ENCODE data around the gene CD6.

DNA sequence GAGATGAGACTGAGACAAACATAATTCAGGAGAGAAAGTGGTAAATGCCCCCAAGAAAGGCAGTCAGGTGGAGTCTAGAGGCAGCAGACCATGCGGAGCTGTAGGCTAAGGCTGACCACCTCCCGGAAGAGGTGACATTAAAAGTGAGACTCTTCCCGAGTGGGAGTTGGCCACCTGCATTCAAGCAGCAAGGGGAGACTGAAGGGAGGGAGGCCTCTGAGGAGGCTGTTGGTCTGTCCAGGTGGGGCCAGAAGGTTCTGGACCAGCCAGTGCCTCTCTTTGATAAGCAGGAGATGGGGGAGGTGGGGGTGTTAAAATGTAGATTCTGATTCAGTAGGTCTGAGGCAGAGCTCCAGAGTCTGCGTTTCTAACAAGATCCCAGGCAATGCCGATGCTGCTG, 37.5 kb downstream of the CD6 start:
- TF ChIP-seq, protein P1, sequence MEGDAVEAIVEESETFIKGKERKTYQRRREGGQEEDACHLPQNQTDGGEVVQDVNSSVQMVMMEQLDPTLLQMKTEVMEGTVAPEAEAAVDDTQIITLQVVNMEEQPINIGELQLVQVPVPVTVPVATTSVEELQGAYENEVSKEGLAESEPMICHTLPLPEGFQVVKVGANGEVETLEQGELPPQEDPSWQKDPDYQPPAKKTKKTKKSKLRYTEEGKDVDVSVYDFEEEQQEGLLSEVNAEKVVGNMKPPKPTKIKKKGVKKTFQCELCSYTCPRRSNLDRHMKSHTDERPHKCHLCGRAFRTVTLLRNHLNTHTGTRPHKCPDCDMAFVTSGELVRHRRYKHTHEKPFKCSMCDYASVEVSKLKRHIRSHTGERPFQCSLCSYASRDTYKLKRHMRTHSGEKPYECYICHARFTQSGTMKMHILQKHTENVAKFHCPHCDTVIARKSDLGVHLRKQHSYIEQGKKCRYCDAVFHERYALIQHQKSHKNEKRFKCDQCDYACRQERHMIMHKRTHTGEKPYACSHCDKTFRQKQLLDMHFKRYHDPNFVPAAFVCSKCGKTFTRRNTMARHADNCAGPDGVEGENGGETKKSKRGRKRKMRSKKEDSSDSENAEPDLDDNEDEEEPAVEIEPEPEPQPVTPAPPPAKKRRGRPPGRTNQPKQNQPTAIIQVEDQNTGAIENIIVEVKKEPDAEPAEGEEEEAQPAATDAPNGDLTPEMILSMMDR (IDR thresholded peaks at IDR 0.05) = no peak
- TF ChIP-seq POLR2A (IDR thresholded peaks at IDR 0.05) (no peak), POLR2AphosphoS5 (IDR thresholded peaks at IDR 0.05) (no peak)

All from breast epithelium (tissue), 3 donors.